WTC11 (cell line): ENCODE data around the gene WDR1. TPM values are rescaled to one million over a fixed set of nuclear protein-coding genes. Genes with fewer than 3 reads are reported as not detected.

Experiments used
- ATAC-seq: fragments of 200-7000 bp; cut with Tn5 transposase; 2 replicates; pipeline ENCODE4 v1.10.0; 2021; ENCODE audit warnings: mild to moderate bottlenecking, moderate library complexity
- CTCF ChIA-PET: fragments of 300-600 bp; sonication (Branson Sonifier 250); formaldehyde crosslinking; loops from one replicate; lab custom pipeline; 2021; ENCODE audit warnings: antibody characterized with exemption; lab: Charles Lee
- POLR2A ChIA-PET: fragments of 350-600 bp; sonication (Branson Sonifier 250); formaldehyde crosslinking; loops from one replicate; lab custom pipeline; 2021; ENCODE audit warnings: antibody characterized with exemption; lab: Charles Lee
- DNase-seq: peaks from one replicate; pipeline ENCODE4 v3.0.0; 2021; ENCODE audit warnings: low spot score
- H3K27ac Mint-ChIP-seq: 2 replicates; pipeline ENCODE4 v1.8.0; 2021; ENCODE audit warnings: mixed read lengths
- H3K27me3 Mint-ChIP-seq: 2 replicates; pipeline ENCODE4 v1.8.0; 2021; ENCODE audit warnings: low read depth, mild to moderate bottlenecking, moderate library complexity, mixed read lengths
- H3K36me3 Mint-ChIP-seq: 2 replicates; pipeline ENCODE4 v1.8.0; 2021; ENCODE audit warnings: mixed read lengths
- H3K4me1 Mint-ChIP-seq: 2 replicates; pipeline ENCODE4 v1.8.0; 2022; ENCODE audit warnings: mixed read lengths
- H3K4me3 Mint-ChIP-seq: 2 replicates; pipeline ENCODE4 v1.8.0; 2021; ENCODE audit warnings: mild to moderate bottlenecking, moderate library complexity, mixed read lengths
- H3K9me3 Mint-ChIP-seq: 2 replicates; pipeline ENCODE4 v1.8.0; 2021; ENCODE audit warnings: mixed read lengths
- ATF1 ChIP-seq: sonication (generic); formaldehyde crosslinking; IDR thresholded peaks from 2 replicates; pipeline ENCODE4 v1.8.1; 2023; ENCODE audit warnings: mild to moderate bottlenecking, moderate library complexity, missing genetic modification reagents
- CBFB ChIP-seq: sonication (generic); formaldehyde crosslinking; IDR thresholded peaks from 2 replicates; pipeline ENCODE4 v1.8.1; 2022; ENCODE audit warnings: mild to moderate bottlenecking, low read depth, missing genetic modification reagents
- E2F4 ChIP-seq: sonication (generic); formaldehyde crosslinking; IDR thresholded peaks from 2 replicates; pipeline ENCODE4 v1.8.1; 2022; ENCODE audit warnings: low read depth, mild to moderate bottlenecking, moderate library complexity, missing genetic modification reagents, borderline replicate concordance
- EMX1 ChIP-seq: fragments of 250-450 bp; sonication (Bioruptor Pico); IDR thresholded peaks from 2 replicates; pipeline ENCODE4 v1.8.0; 2021; ENCODE audit warnings: mild to moderate bottlenecking
- ERG ChIP-seq: fragments of 250-450 bp; sonication (Bioruptor Pico); IDR thresholded peaks from 2 replicates; pipeline ENCODE4 v1.8.0; 2021; ENCODE audit warnings: mild to moderate bottlenecking
- GRHL2 ChIP-seq: fragments of 250-450 bp; sonication (Bioruptor Pico); IDR thresholded peaks from 2 replicates; pipeline ENCODE4 v1.8.0; 2022; ENCODE audit warnings: mild to moderate bottlenecking, moderate library complexity; ENCODE audit not compliant: insufficient replicate concordance, severe bottlenecking
- GTF2I ChIP-seq: fragments of 250-450 bp; sonication (Bioruptor Pico); conservative IDR thresholded peaks from 2 replicates; pipeline ENCODE4 v1.4.0; 2021; ENCODE audit warnings: mild to moderate bottlenecking
- JUN ChIP-seq: sonication (generic); formaldehyde crosslinking; IDR thresholded peaks from 2 replicates; pipeline ENCODE4 v1.8.0; 2023; ENCODE audit warnings: mild to moderate bottlenecking, missing genetic modification reagents
- MAX ChIP-seq: sonication (generic); formaldehyde crosslinking; IDR thresholded peaks from 2 replicates; pipeline ENCODE4 v1.8.0; 2022; ENCODE audit warnings: mild to moderate bottlenecking, missing genetic modification reagents
- MYBL2 ChIP-seq: sonication (generic); formaldehyde crosslinking; IDR thresholded peaks from 2 replicates; pipeline ENCODE4 v1.8.1; 2023; ENCODE audit warnings: mild to moderate bottlenecking, moderate library complexity, missing genetic modification reagents
- NFE2L1 ChIP-seq: sonication (generic); formaldehyde crosslinking; IDR thresholded peaks from 2 replicates; pipeline ENCODE4 v1.8.1; 2023; ENCODE audit warnings: missing genetic modification reagents
- NR1H2 ChIP-seq: sonication (generic); formaldehyde crosslinking; IDR thresholded peaks from 2 replicates; pipeline ENCODE4 v1.9.0; 2021; ENCODE audit warnings: mild to moderate bottlenecking, moderate library complexity, missing genetic modification reagents
- NR2C2 ChIP-seq: sonication (generic); formaldehyde crosslinking; IDR thresholded peaks from 2 replicates; pipeline ENCODE4 v1.8.0; 2022; ENCODE audit warnings: mild to moderate bottlenecking, missing genetic modification reagents
- NR3C1 ChIP-seq: sonication (generic); formaldehyde crosslinking; conservative IDR thresholded peaks from 2 replicates; pipeline ENCODE4 v1.8.1; 2023; ENCODE audit warnings: low read depth, mild to moderate bottlenecking, missing genetic modification reagents
- OVOL2 ChIP-seq: fragments of 250-450 bp; sonication (Bioruptor Pico); IDR thresholded peaks from 2 replicates; pipeline ENCODE4 v1.9.0; 2021; ENCODE audit warnings: mild to moderate bottlenecking, borderline replicate concordance
- PRDM15 ChIP-seq: sonication (generic); formaldehyde crosslinking; IDR thresholded peaks from 2 replicates; pipeline ENCODE4 v1.8.0; 2022; ENCODE audit warnings: missing genetic modification reagents
- PRRX2 ChIP-seq: fragments of 250-450 bp; sonication (Bioruptor Pico); IDR thresholded peaks from 2 replicates; pipeline ENCODE4 v1.8.0; 2021; ENCODE audit warnings: mild to moderate bottlenecking
- SMAD4 ChIP-seq: sonication (generic); formaldehyde crosslinking; IDR thresholded peaks from 2 replicates; pipeline ENCODE4 v1.8.0; 2022; ENCODE audit warnings: mild to moderate bottlenecking, missing genetic modification reagents
- SP1 ChIP-seq: sonication (generic); formaldehyde crosslinking; conservative IDR thresholded peaks from 2 replicates; pipeline ENCODE4 v1.8.1; 2022; ENCODE audit warnings: missing genetic modification reagents
- TEAD1 ChIP-seq: sonication (generic); formaldehyde crosslinking; IDR thresholded peaks from 2 replicates; pipeline ENCODE4 v1.8.0; 2022; ENCODE audit warnings: mild to moderate bottlenecking, missing genetic modification reagents
- TP53 ChIP-seq: sonication (generic); formaldehyde crosslinking; IDR thresholded peaks from 2 replicates; pipeline ENCODE4 v1.8.1; 2023; ENCODE audit warnings: mild to moderate bottlenecking, missing genetic modification reagents
- ZNF219 ChIP-seq: sonication (generic); formaldehyde crosslinking; IDR thresholded peaks from 2 replicates; pipeline ENCODE4 v1.8.0; 2023; ENCODE audit warnings: missing genetic modification reagents, mild to moderate bottlenecking, borderline replicate concordance
- ZNF396 ChIP-seq: fragments of 250-450 bp; sonication (Bioruptor Pico); IDR thresholded peaks from 2 replicates; pipeline ENCODE4 v1.8.0; 2021; ENCODE audit warnings: mild to moderate bottlenecking, moderate library complexity, borderline replicate concordance
- ZNF671 ChIP-seq: fragments of 250-450 bp; sonication (Bioruptor Pico); IDR thresholded peaks from 2 replicates; pipeline ENCODE4 v1.8.0; 2021; ENCODE audit warnings: mild to moderate bottlenecking
- total RNA-seq: library from RNA; stranded (reverse); gene quantifications from 3 replicates; pipeline ENCODE4 v1.2.3, GENCODE V29; 2021
- TF ChIP-seq, protein P1 (sequence below): sonication (generic); formaldehyde crosslinking; IDR thresholded peaks from 2 replicates; pipeline ENCODE4 v1.8.0; 2023; ENCODE audit warnings: mild to moderate bottlenecking, missing genetic modification reagents
- TF ChIP-seq, protein P2 (sequence below): sonication (generic); formaldehyde crosslinking; IDR thresholded peaks from 2 replicates; pipeline ENCODE4 v1.8.1; 2022; ENCODE audit warnings: low read depth, missing genetic modification reagents, borderline replicate concordance

WDR1 gene
- total RNA-seq, 1 experiment from 2014 or later: 288 TPM

DNA sequence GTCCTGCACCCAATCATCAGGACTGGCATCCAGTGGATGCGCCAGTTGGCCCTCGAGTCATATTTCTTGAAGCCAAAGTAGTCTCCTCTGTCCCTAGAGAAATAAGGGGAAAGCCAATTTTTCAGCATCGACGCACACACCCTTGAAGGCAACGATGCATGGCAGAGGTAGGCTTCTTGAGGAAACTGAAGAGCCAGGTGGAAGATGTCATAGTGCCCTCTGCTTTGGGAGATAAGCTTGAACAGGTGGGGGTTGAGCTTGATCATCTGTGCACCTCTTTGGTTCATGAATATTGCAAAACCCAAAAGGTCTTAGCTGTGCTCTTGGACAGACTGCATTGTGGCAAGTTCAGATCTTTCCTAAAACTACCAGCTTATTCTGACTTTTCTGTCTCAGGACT lies 34.6 kb upstream of the WDR1 start (continued):
- TF ChIP-seq PRRX2 (CRISPR knock-in tag) (no peak), EMX1 (no peak)

DNA sequence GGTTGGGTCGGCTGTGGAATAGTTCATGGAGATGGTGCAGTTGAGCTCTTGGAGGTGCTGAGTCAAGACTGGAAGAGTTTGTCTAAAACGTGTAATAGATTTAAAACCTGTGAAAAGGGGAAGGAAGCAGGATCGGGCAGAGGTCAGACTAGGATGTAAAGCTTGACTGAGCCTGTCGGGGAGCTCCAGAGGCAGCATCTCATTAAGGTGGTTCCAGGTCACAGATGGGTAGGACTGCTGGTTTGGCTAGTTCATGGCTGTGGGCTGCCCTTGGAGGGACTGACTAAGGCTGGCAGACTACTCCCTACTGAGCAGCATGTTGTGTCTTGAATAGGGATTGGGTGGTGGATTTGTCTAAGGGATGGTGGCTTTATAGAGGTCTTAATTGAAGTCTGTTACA lies 28.4 kb upstream of the WDR1 start:
- no peak for TF ChIP-seq ZNF671 (CRISPR knock-in tag)
- TF ChIP-seq ATF1 (CRISPR knock-in tag): no peak
- no peak for TF ChIP-seq GTF2I (CRISPR knock-in tag)
- no peak for TF ChIP-seq ZNF219
- no peak for TF ChIP-seq NR2C2 (CRISPR knock-in tag)
- no peak for TF ChIP-seq SMAD4 (CRISPR knock-in tag)
- TF ChIP-seq ERG (CRISPR knock-in tag): no peak
- TF ChIP-seq GRHL2: no peak
- no peak for TF ChIP-seq CBFB (CRISPR knock-in tag)
- TF ChIP-seq, protein P1, sequence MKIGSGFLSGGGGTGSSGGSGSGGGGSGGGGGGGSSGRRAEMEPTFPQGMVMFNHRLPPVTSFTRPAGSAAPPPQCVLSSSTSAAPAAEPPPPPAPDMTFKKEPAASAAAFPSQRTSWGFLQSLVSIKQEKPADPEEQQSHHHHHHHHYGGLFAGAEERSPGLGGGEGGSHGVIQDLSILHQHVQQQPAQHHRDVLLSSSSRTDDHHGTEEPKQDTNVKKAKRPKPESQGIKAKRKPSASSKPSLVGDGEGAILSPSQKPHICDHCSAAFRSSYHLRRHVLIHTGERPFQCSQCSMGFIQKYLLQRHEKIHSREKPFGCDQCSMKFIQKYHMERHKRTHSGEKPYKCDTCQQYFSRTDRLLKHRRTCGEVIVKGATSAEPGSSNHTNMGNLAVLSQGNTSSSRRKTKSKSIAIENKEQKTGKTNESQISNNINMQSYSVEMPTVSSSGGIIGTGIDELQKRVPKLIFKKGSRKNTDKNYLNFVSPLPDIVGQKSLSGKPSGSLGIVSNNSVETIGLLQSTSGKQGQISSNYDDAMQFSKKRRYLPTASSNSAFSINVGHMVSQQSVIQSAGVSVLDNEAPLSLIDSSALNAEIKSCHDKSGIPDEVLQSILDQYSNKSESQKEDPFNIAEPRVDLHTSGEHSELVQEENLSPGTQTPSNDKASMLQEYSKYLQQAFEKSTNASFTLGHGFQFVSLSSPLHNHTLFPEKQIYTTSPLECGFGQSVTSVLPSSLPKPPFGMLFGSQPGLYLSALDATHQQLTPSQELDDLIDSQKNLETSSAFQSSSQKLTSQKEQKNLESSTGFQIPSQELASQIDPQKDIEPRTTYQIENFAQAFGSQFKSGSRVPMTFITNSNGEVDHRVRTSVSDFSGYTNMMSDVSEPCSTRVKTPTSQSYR (CRISPR knock-in tag): no peak
- TF ChIP-seq OVOL2 (CRISPR knock-in tag): no peak
- TF ChIP-seq TP53 (CRISPR knock-in tag): no peak
- TF ChIP-seq ZNF396 (CRISPR knock-in tag): no peak
- no peak for TF ChIP-seq JUN (CRISPR knock-in tag)
- TF ChIP-seq NR3C1 (CRISPR knock-in tag): no peak
- TF ChIP-seq TEAD1 (CRISPR knock-in tag): no peak
- TF ChIP-seq NFE2L1 (CRISPR knock-in tag): no peak
- no peak for TF ChIP-seq NR1H2 (CRISPR knock-in tag)
- H3K27ac Mint-ChIP-seq: no peak overlapping the region
- H3K36me3 Mint-ChIP-seq: no peaks in the 10 kb centered on the region
- no peak overlapping the region for H3K4me3 Mint-ChIP-seq
- ATAC-seq (no peak), DNase-seq (no peak)
- POLR2A ChIA-PET: no interaction called here
- H3K9me3 Mint-ChIP-seq: 0 out of 2 replicates have a peak, but pooled peaks cover 4% of the 10 kb centered on the region
- CTCF ChIA-PET: interaction anchor here (1.1 to 4.6 kb wide), 2 partner anchors 14 to 259 kb away, joined by 3 to 58 read pairs; no protein-coding TSS in a partner anchor
- H3K27me3 Mint-ChIP-seq: peaks cover 3% of the 10 kb centered on the region; the same call in 1 of the 2 replicates
- H3K4me1 Mint-ChIP-seq: peaks cover 5% of the 10 kb centered on the region

- ChIA-PET CTCF (interaction anchor here (1.1 to 4.6 kb wide), 2 partner anchors 15 to 259 kb away, joined by 3 to 58 read pairs; no protein-coding TSS in a partner anchor), POLR2A (interaction anchor here (0.6 kb wide), 1 partner anchor 27 kb away, joined by 3 read pairs; no protein-coding TSS in a partner anchor)
- Mint-ChIP-seq H3K4me1 (peaks cover 5% of the 10 kb centered on the region), H3K4me3 (no peak overlapping the region), H3K27me3 (peaks cover 3% of the 10 kb centered on the region; the same call in 1 of the 2 replicates), H3K9me3 (0 out of 2 replicates have a peak, but pooled peaks cover 4% of the 10 kb centered on the region), H3K36me3 (no peaks in the 10 kb centered on the region), H3K27ac (no peak overlapping the region)
- DNase-seq (no peak), ATAC-seq (no peak)
- TF ChIP-seq MAX (CRISPR knock-in tag) (no peak), MYBL2 (CRISPR knock-in tag) (no peak), E2F4 (CRISPR knock-in tag) (no peak), SP1 (no peak), PRDM15 (CRISPR knock-in tag) (no peak), JUN (CRISPR knock-in tag) (no peak)
- TF ChIP-seq, protein P2, sequence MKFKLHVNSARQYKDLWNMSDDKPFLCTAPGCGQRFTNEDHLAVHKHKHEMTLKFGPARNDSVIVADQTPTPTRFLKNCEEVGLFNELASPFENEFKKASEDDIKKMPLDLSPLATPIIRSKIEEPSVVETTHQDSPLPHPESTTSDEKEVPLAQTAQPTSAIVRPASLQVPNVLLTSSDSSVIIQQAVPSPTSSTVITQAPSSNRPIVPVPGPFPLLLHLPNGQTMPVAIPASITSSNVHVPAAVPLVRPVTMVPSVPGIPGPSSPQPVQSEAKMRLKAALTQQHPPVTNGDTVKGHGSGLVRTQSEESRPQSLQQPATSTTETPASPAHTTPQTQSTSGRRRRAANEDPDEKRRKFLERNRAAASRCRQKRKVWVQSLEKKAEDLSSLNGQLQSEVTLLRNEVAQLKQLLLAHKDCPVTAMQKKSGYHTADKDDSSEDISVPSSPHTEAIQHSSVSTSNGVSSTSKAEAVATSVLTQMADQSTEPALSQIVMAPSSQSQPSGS (CRISPR knock-in tag): no peak
These were observed 27.9 kb upstream of the WDR1 start for GRCh38 chr4:10144479-10144878.
